Activated T-helper 1 cell treated with anti-CD3 and anti-CD28 coated beads, Interleukin-12 subunit alpha, Interleukin-12 subunit beta, Interleukin-2, Interleukin-4 antibody, amounts not matched to agents 30 ng/mL and 10 ng/mL and 1 ng/mL, durations not matched to agents 14 hours and 24 hours and 36 hours (primary cell): ENCODE measurements around the gene VPS41. TPM values are rescaled to one million over a fixed set of nuclear protein-coding genes. Genes with fewer than 3 reads are reported as not detected.

Source experiments
- DNase-seq: peaks from one replicate; pipeline ENCODE4 v3.0.0; 2021; ENCODE audit warnings: low spot score
- H3K27ac Mint-ChIP-seq: one replicate; pipeline ENCODE4 v1.8.0; 2021; ENCODE audit warnings: mild to moderate bottlenecking, mixed read lengths
- H3K27me3 Mint-ChIP-seq: one replicate; pipeline ENCODE4 v1.8.0; 2022; ENCODE audit warnings: mild to moderate bottlenecking, moderate library complexity, mixed read lengths; ENCODE audit not compliant: insufficient read depth
- H3K36me3 Mint-ChIP-seq: one replicate; pipeline ENCODE4 v1.8.0; 2021; ENCODE audit warnings: low read depth, mixed read lengths
- H3K4me1 Mint-ChIP-seq: one replicate; pipeline ENCODE4 v1.8.0; 2021; ENCODE audit warnings: low read depth, mixed read lengths
- H3K4me3 Mint-ChIP-seq: one replicate; pipeline ENCODE4 v1.8.0; 2021; ENCODE audit warnings: mild to moderate bottlenecking, moderate library complexity, mixed read lengths
- H3K9me3 Mint-ChIP-seq: one replicate; pipeline ENCODE4 v1.8.0; 2021; ENCODE audit warnings: mixed read lengths
- intact Hi-C: fragments of 100-400 bp; cut with micrococcal nuclease; formaldehyde crosslinking; loops from one replicate; pipeline ENCODE4 v1.15.1; 2024
- total RNA-seq: library from RNA; stranded (reverse); gene quantifications from 2 replicates; pipeline ENCODE4 v1.2.3, GENCODE V29; 2022

VPS41 gene
- total RNA-seq, 1 donor from 2014 or later, result 56.3 TPM

- no peak overlapping the region for H3K27ac Mint-ChIP-seq
- H3K9me3 Mint-ChIP-seq, result peaks cover 4% of the 10 kb centered on the region
- H3K4me3 Mint-ChIP-seq, result no peak overlapping the region
- H3K36me3 Mint-ChIP-seq, result peaks cover 8% of the 10 kb centered on the region
- DNase-seq, result no peak
- no peaks in the 10 kb centered on the region for H3K27me3 Mint-ChIP-seq
- intact Hi-C loops, result no loop called here
- H3K4me1 Mint-ChIP-seq, result no peaks in the 10 kb centered on the region
Measured at GRCh38 chr7:38716397-38716796, 192.6 kb downstream of the VPS41 start.

GRCh38 chr7:38709123-38709522 is 199.9 kb downstream of the VPS41 start:
- intact Hi-C loops, result no loop called here
- no peak for DNase-seq
- H3K9me3 Mint-ChIP-seq, result no peaks in the 10 kb centered on the region
- no peak overlapping the region for H3K4me3 Mint-ChIP-seq
- no peak overlapping the region for H3K27ac Mint-ChIP-seq
- H3K4me1 Mint-ChIP-seq, result peaks cover 6% of the 10 kb centered on the region
- H3K27me3 Mint-ChIP-seq, result peaks cover 3% of the 10 kb centered on the region
- no peaks in the 10 kb centered on the region for H3K36me3 Mint-ChIP-seq

GRCh38 chr7:38704751-38705150 is 204.2 kb downstream of the VPS41 start:
- Mint-ChIP-seq H3K27me3 (peaks cover 3% of the 10 kb centered on the region), H3K4me3 (no peak overlapping the region), H3K36me3 (no peaks in the 10 kb centered on the region), H3K27ac (no peak overlapping the region), H3K9me3 (no peaks in the 10 kb centered on the region), H3K4me1 (peaks cover 6% of the 10 kb centered on the region)
- no peak for DNase-seq
- intact Hi-C loops, result no loop called here

- Mint-ChIP-seq H3K4me3 (no peak overlapping the region), H3K4me1 (peaks cover 4% of the 10 kb centered on the region), H3K9me3 (no peaks in the 10 kb centered on the region), H3K27me3 (peaks cover 3% of the 10 kb centered on the region), H3K36me3 (no peaks in the 10 kb centered on the region), H3K27ac (no peak overlapping the region)
- no peak for DNase-seq
- intact Hi-C loops, result no loop called here
Measured at GRCh38 chr7:38704041-38704547, 204.9 kb downstream of the VPS41 start.

GRCh38 chr7:38703093-38703492 is 205.9 kb downstream of the VPS41 start:
- Mint-ChIP-seq H3K27ac (peak overlapping the region; percentile 5), H3K4me3 (no peak overlapping the region), H3K27me3 (peaks cover 3% of the 10 kb centered on the region), H3K36me3 (no peaks in the 10 kb centered on the region), H3K9me3 (no peaks in the 10 kb centered on the region), H3K4me1 (no peaks in the 10 kb centered on the region)
- DNase-seq, result no peak
- intact Hi-C loops, result no loop called here

GRCh38 chr7:38702002-38702535 is 206.9 kb downstream of the VPS41 start:
- Mint-ChIP-seq H3K4me1 (no peaks in the 10 kb centered on the region), H3K27me3 (peaks cover 3% of the 10 kb centered on the region), H3K9me3 (no peaks in the 10 kb centered on the region), H3K36me3 (no peaks in the 10 kb centered on the region), H3K4me3 (no peak overlapping the region), H3K27ac (no peak overlapping the region)
- intact Hi-C loops, result no loop called here
- no peak for DNase-seq

GRCh38 chr7:38700116-38700515 is 208.9 kb downstream of the VPS41 start:
- Mint-ChIP-seq H3K9me3 (no peaks in the 10 kb centered on the region), H3K27me3 (peaks cover 3% of the 10 kb centered on the region), H3K36me3 (no peaks in the 10 kb centered on the region), H3K4me1 (no peaks in the 10 kb centered on the region), H3K4me3 (no peak overlapping the region), H3K27ac (no peak overlapping the region)
- intact Hi-C loops, result no loop called here
- DNase-seq, result no peak

- intact Hi-C loops, result no loop called here
- Mint-ChIP-seq H3K9me3 (no peaks in the 10 kb centered on the region), H3K36me3 (no peaks in the 10 kb centered on the region), H3K4me3 (no peak overlapping the region), H3K27ac (no peak overlapping the region), H3K27me3 (peaks cover 3% of the 10 kb centered on the region), H3K4me1 (no peaks in the 10 kb centered on the region)
- DNase-seq, result no peak
Measured at GRCh38 chr7:38699471-38699870, 209.5 kb downstream of the VPS41 start.

GRCh38 chr7:38694326-38694725 is 214.7 kb downstream of the VPS41 start:
- Mint-ChIP-seq H3K27me3 (no peaks in the 10 kb centered on the region), H3K27ac (no peak overlapping the region), H3K4me1 (no peaks in the 10 kb centered on the region), H3K9me3 (no peaks in the 10 kb centered on the region), H3K4me3 (no peak overlapping the region), H3K36me3 (no peaks in the 10 kb centered on the region)
- intact Hi-C loops, result no loop called here
- no peak for DNase-seq

- intact Hi-C loops, result no loop called here
- H3K9me3 Mint-ChIP-seq, result no peaks in the 10 kb centered on the region
- H3K27ac Mint-ChIP-seq, result no peak overlapping the region
Measured at GRCh38 chr7:38686888-38687287, 222.1 kb downstream of the VPS41 start.

GRCh38 chr7:38685851-38686250 is 223.1 kb downstream of the VPS41 start:
- no peak overlapping the region for H3K27ac Mint-ChIP-seq
- no peak for DNase-seq
- H3K4me3 Mint-ChIP-seq, result no peak overlapping the region
- intact Hi-C loops, result no loop called here
- H3K4me1 Mint-ChIP-seq, result no peaks in the 10 kb centered on the region
- no peaks in the 10 kb centered on the region for H3K9me3 Mint-ChIP-seq
- no peaks in the 10 kb centered on the region for H3K36me3 Mint-ChIP-seq
- peaks cover 7% of the 10 kb centered on the region for H3K27me3 Mint-ChIP-seq

More at GRCh38 chr7:38686888-38687287, 222.1 kb downstream of the VPS41 start:
- DNase-seq, result no peak
- H3K36me3 Mint-ChIP-seq, result no peaks in the 10 kb centered on the region
- H3K4me1 Mint-ChIP-seq, result no peaks in the 10 kb centered on the region
- H3K27me3 Mint-ChIP-seq, result peaks cover 6% of the 10 kb centered on the region
- no peak overlapping the region for H3K4me3 Mint-ChIP-seq

- Mint-ChIP-seq H3K4me3 (no peak overlapping the region), H3K36me3 (no peaks in the 10 kb centered on the region), H3K27me3 (peaks cover 9% of the 10 kb centered on the region), H3K27ac (no peak overlapping the region), H3K4me1 (no peaks in the 10 kb centered on the region), H3K9me3 (no peaks in the 10 kb centered on the region)
- intact Hi-C loops, result no loop called here
- DNase-seq, result no peak
Measured at GRCh38 chr7:38682606-38683005, 226.4 kb downstream of the VPS41 start.

- Mint-ChIP-seq H3K4me1 (no peaks in the 10 kb centered on the region), H3K4me3 (no peak overlapping the region), H3K27ac (no peak overlapping the region), H3K9me3 (no peaks in the 10 kb centered on the region), H3K27me3 (peaks cover 9% of the 10 kb centered on the region), H3K36me3 (no peaks in the 10 kb centered on the region)
- intact Hi-C loops, result no loop called here
- DNase-seq, result no peak
Measured at GRCh38 chr7:38681882-38682281, 227.1 kb downstream of the VPS41 start.

- H3K4me3 Mint-ChIP-seq, result no peak overlapping the region
- intact Hi-C loops, result no loop called here
- no peaks in the 10 kb centered on the region for H3K36me3 Mint-ChIP-seq
- H3K27me3 Mint-ChIP-seq, result peaks cover 8% of the 10 kb centered on the region
- no peak for DNase-seq
- no peaks in the 10 kb centered on the region for H3K9me3 Mint-ChIP-seq
- no peaks in the 10 kb centered on the region for H3K4me1 Mint-ChIP-seq
- no peak overlapping the region for H3K27ac Mint-ChIP-seq
Measured at GRCh38 chr7:38679419-38679818, 229.6 kb downstream of the VPS41 start.
